ENCODE results near the gene PCGF2.

GRCh38 chr17:38738686-38739085 lies 9.4 kb downstream of the PCGF2 start:
- TF ChIP-seq EZH2 (IDR thresholded peaks at IDR 0.05) (no peak), POLR2AphosphoS5 (IDR thresholded peaks at IDR 0.05; ENCODE audit: borderline replicate concordance, low read depth, low read length) (no peak)
